ENCODE results near the gene ELAVL4.

Gene ELAVL4

DNA sequence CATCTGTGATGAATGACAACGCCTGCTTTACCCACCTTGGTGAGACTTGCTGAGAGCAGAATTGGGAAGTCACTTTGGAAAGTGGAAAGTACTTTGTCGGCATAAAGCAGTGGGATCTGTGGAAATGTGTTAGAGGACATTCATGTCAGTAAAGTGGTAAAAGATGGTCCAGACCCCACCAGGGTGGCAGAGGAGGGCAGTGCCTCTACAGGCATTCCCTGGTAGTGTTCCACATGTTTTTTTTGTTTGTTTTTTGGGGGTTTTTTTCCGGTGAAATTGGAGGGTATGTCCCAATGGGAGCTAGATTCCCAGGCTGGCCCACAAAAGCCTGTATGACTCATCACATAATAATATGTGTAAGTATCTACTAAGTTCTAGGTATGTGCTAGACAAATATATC, 80.6 kb downstream of the ELAVL4 start:
- no peak overlapping the region for H3K4me3 ChIP-seq (ENCODE audit: low read length)
- DNase-seq (ENCODE audit: low read depth), result no peak
- TF ChIP-seq, protein P1, sequence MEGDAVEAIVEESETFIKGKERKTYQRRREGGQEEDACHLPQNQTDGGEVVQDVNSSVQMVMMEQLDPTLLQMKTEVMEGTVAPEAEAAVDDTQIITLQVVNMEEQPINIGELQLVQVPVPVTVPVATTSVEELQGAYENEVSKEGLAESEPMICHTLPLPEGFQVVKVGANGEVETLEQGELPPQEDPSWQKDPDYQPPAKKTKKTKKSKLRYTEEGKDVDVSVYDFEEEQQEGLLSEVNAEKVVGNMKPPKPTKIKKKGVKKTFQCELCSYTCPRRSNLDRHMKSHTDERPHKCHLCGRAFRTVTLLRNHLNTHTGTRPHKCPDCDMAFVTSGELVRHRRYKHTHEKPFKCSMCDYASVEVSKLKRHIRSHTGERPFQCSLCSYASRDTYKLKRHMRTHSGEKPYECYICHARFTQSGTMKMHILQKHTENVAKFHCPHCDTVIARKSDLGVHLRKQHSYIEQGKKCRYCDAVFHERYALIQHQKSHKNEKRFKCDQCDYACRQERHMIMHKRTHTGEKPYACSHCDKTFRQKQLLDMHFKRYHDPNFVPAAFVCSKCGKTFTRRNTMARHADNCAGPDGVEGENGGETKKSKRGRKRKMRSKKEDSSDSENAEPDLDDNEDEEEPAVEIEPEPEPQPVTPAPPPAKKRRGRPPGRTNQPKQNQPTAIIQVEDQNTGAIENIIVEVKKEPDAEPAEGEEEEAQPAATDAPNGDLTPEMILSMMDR (conservative IDR thresholded peaks at IDR 0.05; ENCODE audit: low read length), result no peak

DNA sequence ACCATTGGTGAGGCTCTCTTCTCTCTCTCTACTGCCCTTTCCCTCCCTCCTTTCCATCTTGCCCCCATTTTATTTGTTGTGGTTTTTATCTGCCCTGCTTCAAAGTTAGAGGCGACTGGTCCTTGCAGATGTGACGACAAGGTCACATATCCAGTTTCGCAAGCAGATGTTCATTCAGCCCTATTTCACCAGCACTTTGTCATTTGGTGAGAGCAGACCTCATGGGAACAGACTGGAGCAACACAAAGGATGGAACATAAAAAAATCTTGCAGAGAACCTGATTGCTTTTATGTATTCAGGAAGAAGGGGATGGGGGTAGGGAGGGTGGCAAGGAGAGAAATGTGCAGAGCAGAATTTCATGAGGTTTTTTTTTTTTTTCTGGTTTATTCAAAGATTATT, 84.3 kb downstream of the ELAVL4 start:
- DNase-seq (ENCODE audit: low read depth), result no peak
- H3K4me3 ChIP-seq (ENCODE audit: low read length), result no peak overlapping the region
- TF ChIP-seq, protein P1 (conservative IDR thresholded peaks at IDR 0.05; ENCODE audit: low read length), result no peak

GRCh38 chr1:50195205-50195604, 86.5 kb downstream of the ELAVL4 start:
- H3K4me3 ChIP-seq (ENCODE audit: low read length), result no peak overlapping the region
- TF ChIP-seq, protein P1 (conservative IDR thresholded peaks at IDR 0.05; ENCODE audit: low read length), result no peak
- DNase-seq (ENCODE audit: low read depth), result no peak

- DNase-seq (ENCODE audit: low read depth), result no peak
- H3K4me3 ChIP-seq (ENCODE audit: low read length), result no peak overlapping the region
- TF ChIP-seq, protein P1 (conservative IDR thresholded peaks at IDR 0.05; ENCODE audit: low read length), result no peak
Measured at GRCh38 chr1:50196081-50196480, 87.4 kb downstream of the ELAVL4 start.

DNA sequence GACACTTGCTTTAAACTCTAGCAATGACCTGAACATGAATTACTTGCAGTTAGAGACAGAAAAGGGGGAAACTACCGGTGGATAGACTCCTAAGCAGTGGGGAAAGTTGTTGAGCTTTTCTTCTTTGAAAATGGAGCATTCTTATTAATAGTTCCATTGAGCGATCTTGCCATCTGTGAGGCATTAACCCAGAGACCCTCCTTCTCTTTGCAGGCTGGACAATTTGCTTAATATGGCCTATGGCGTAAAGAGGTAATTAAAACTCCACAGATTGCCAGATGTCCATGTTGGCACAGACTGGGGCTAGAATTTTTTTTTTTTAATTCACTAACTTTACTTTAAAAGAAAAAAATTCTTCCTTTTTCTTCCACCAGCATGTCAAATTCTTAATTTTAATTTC, 88.5 kb downstream of the ELAVL4 start:
- TF ChIP-seq, protein P1 (conservative IDR thresholded peaks at IDR 0.05; ENCODE audit: low read length), result no peak
- no peak for DNase-seq (ENCODE audit: low read depth)
- H3K4me3 ChIP-seq (ENCODE audit: low read length), result no peak overlapping the region

DNA sequence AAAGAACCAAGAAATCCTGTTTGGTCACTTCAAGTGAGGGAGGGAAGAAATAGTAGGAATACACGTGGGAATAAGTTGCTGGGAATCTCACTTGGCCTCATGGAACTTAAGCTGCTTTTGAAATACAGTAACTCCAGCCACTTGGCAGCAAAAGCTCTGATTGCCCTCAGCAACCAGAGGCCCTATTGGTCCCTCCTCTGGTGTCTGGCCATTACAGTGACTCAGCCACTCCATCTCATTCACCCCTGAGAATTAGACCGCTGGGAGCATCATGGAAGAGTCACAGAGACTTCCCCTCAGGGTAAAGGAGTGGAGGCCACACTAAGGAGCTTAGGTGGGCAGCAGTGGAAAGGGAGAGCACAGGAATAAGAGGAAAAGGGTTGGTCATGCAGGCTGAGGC, 99.6 kb downstream of the ELAVL4 start:
- H3K4me3 ChIP-seq (ENCODE audit: low read length), result no peak overlapping the region
- DNase-seq (ENCODE audit: low read depth), result no peak
- TF ChIP-seq, protein P1 (conservative IDR thresholded peaks at IDR 0.05; ENCODE audit: low read length), result no peak

- TF ChIP-seq, protein P1 (conservative IDR thresholded peaks at IDR 0.05; ENCODE audit: low read length), result no peak
- no peak overlapping the region for H3K4me3 ChIP-seq (ENCODE audit: low read length)
- no peak for DNase-seq (ENCODE audit: low read depth)
Measured at GRCh38 chr1:50208756-50209155, 100.0 kb downstream of the ELAVL4 start.
